ENCODE measurements around the gene SLC49A4. TPM values are rescaled to one million over a fixed set of nuclear protein-coding genes. Genes with fewer than 3 reads are reported as not detected.

SLC49A4 gene
- total RNA-seq, 1 donor from 2014 or later = 14.5 TPM

DNA sequence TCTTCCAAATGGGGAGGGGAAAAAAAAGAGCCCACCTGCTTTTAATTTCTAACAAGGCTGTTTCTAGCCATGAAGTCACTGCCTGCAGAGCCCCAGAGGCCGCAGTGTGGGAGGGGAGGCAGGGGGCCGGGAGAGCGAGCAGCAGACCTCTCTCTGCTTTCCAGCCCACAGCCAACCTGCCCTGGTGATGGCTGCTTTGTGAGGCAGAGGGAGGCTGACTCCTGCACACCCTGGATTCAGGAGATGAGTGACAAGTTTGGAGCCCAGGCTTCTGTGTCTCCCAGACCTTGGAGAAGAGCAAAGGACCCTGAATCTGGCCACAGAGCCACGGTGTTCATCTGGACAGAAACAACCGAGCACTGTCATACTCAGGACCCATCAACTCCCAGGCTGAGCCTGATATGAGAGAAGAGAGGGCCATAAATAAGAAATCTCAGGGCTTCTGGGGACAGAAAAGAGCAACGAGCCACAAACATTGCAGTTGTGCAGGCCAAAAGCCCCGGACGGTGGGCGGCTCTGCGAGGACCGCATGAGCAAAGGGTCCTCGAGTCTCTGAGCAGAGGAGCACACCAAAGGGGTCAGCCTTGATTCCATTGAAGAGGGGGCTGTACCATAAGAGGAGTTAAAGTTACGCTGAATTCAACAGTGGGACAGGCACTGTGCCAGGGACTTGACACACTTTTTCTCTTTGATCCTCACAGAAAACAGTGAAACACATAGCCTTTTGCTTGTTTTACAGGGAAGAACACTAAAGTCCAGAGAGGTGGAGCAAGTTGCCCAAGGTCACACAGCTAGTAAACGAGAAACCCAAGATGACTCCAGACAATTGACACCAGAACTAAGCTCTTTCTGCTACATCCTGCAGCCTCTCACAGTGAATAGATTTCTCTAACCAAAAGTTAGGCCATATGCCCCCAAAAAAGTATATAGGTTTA lies 135.5 kb downstream of the SLC49A4 start:
- no peak overlapping the region for H3K4me3 ChIP-seq
- no peaks in the 10 kb centered on the region for H3K27me3 ChIP-seq (ENCODE audit: low read depth)
- TF ChIP-seq, protein P1, sequence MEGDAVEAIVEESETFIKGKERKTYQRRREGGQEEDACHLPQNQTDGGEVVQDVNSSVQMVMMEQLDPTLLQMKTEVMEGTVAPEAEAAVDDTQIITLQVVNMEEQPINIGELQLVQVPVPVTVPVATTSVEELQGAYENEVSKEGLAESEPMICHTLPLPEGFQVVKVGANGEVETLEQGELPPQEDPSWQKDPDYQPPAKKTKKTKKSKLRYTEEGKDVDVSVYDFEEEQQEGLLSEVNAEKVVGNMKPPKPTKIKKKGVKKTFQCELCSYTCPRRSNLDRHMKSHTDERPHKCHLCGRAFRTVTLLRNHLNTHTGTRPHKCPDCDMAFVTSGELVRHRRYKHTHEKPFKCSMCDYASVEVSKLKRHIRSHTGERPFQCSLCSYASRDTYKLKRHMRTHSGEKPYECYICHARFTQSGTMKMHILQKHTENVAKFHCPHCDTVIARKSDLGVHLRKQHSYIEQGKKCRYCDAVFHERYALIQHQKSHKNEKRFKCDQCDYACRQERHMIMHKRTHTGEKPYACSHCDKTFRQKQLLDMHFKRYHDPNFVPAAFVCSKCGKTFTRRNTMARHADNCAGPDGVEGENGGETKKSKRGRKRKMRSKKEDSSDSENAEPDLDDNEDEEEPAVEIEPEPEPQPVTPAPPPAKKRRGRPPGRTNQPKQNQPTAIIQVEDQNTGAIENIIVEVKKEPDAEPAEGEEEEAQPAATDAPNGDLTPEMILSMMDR (IDR thresholded peaks at IDR 0.05; ENCODE audit: borderline replicate concordance) = no peak
- H3K9me3 ChIP-seq (replicated peaks) = no peaks in the 10 kb centered on the region
- peaks cover 13% of the 10 kb centered on the region for H3K4me1 ChIP-seq
- H3K27ac ChIP-seq (replicated peaks) = no peak overlapping the region
- no peak for DNase-seq
- no peaks in the 10 kb centered on the region for H3K36me3 ChIP-seq
- intact Hi-C loops (cut with micrococcal nuclease) = no loop called here

Other genes starting within 250 kb of the SLC49A4 start
- gene PARP9, start 230.8 kb upstream of the SLC49A4 start, total RNA-seq = 12.6 TPM
- gene DTX3L, start 230.7 kb upstream of the SLC49A4 start, total RNA-seq = 13.6 TPM
- 0.80 TPM for gene PARP15, start 217.4 kb upstream of the SLC49A4 start, total RNA-seq
- gene PARP14, start 114.2 kb upstream of the SLC49A4 start, total RNA-seq = 11.7 TPM
- gene HSPBAP1, start 1.2 kb upstream of the SLC49A4 start, total RNA-seq = 3.8 TPM
- 5.3 TPM for gene SEMA5B, start 232.7 kb downstream of the SLC49A4 start, total RNA-seq

Measured in left ventricle myocardium inferior (tissue), 1 donor.